ENCODE measurements around the gene SHE. TPM values are rescaled to one million over a fixed set of nuclear protein-coding genes. Genes with fewer than 3 reads are reported as not detected.

The SHE gene
- total RNA-seq, 1 experiment from 2014 or later: 0.79 TPM

DNA sequence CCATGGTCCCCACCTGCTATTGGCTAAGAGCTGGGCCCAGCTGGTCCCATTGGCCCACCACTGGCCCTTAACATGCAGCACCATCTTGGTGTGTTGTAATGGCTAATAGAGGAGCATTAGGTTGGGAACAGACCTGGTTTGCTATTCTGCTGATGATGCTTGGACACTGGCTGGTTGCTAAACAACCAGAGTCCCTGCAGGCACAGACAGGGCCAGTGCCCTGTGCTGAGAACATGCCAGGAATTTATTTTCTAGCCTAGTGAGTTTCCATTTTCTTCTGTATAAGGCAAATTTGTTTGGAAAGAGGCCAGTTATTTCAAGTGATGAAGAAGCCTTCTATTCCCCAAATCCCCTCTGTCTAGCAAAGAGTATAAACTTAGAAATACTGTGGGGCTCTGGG is 43.1 kb downstream of the SHE start:
- Mint-ChIP-seq H3K4me1 (peaks cover 3% of the 10 kb centered on the region; the same call in 1 of the 2 replicates), H3K27me3 (ENCODE audit: low read depth) (no peaks in the 10 kb centered on the region; the same call in 1 of the 2 replicates), H3K36me3 (no peaks in the 10 kb centered on the region), H3K9me3 (no peaks in the 10 kb centered on the region), H3K4me3 (no peak overlapping the region), H3K27ac (no peak overlapping the region)
- ATAC-seq: no peak
- TF ChIP-seq, protein P1, sequence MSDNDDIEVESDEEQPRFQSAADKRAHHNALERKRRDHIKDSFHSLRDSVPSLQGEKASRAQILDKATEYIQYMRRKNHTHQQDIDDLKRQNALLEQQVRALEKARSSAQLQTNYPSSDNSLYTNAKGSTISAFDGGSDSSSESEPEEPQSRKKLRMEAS (CRISPR knock-in tag; IDR thresholded peaks at IDR 0.05): no peak
- TF ChIP-seq ESRRA (CRISPR knock-in tag; IDR thresholded peaks at IDR 0.05; ENCODE audit: borderline replicate concordance) (no peak), NR1H2 (CRISPR knock-in tag; IDR thresholded peaks at IDR 0.05) (no peak), ZNF263 (CRISPR knock-in tag; IDR thresholded peaks at IDR 0.05; ENCODE audit: low read depth) (no peak), HMGA2 (CRISPR knock-in tag; IDR thresholded peaks at IDR 0.05) (no peak), GRHL2 (CRISPR knock-in tag; IDR thresholded peaks at IDR 0.05; ENCODE audit: insufficient replicate concordance, severe bottlenecking) (no peak), PRRX2 (CRISPR knock-in tag; IDR thresholded peaks at IDR 0.05) (no peak), RORB (CRISPR knock-in tag; IDR thresholded peaks at IDR 0.05) (no peak), NR3C1 (CRISPR knock-in tag; conservative IDR thresholded peaks at IDR 0.05; ENCODE audit: low read depth) (no peak), ZNF121 (CRISPR knock-in tag; IDR thresholded peaks at IDR 0.05) (no peak), IRF2 (CRISPR knock-in tag; IDR thresholded peaks at IDR 0.05; ENCODE audit: borderline replicate concordance, low read depth) (no peak)
- TF ChIP-seq, protein P2, sequence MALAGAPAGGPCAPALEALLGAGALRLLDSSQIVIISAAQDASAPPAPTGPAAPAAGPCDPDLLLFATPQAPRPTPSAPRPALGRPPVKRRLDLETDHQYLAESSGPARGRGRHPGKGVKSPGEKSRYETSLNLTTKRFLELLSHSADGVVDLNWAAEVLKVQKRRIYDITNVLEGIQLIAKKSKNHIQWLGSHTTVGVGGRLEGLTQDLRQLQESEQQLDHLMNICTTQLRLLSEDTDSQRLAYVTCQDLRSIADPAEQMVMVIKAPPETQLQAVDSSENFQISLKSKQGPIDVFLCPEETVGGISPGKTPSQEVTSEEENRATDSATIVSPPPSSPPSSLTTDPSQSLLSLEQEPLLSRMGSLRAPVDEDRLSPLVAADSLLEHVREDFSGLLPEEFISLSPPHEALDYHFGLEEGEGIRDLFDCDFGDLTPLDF (CRISPR knock-in tag; IDR thresholded peaks at IDR 0.05): no peak
- TF ChIP-seq, protein P3, sequence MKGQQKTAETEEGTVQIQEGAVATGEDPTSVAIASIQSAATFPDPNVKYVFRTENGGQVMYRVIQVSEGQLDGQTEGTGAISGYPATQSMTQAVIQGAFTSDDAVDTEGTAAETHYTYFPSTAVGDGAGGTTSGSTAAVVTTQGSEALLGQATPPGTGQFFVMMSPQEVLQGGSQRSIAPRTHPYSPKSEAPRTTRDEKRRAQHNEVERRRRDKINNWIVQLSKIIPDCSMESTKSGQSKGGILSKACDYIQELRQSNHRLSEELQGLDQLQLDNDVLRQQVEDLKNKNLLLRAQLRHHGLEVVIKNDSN (CRISPR knock-in tag; IDR thresholded peaks at IDR 0.05): no peak
- TF ChIP-seq, protein P4, sequence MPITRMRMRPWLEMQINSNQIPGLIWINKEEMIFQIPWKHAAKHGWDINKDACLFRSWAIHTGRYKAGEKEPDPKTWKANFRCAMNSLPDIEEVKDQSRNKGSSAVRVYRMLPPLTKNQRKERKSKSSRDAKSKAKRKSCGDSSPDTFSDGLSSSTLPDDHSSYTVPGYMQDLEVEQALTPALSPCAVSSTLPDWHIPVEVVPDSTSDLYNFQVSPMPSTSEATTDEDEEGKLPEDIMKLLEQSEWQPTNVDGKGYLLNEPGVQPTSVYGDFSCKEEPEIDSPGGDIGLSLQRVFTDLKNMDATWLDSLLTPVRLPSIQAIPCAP (CRISPR knock-in tag; IDR thresholded peaks at IDR 0.05): no peak
- CTCF ChIA-PET: interaction anchor here (1.4 kb wide), 1 partner anchor 88 kb away, joined by 7 read pairs; no protein-coding TSS in a partner anchor
- no peak for DNase-seq (ENCODE audit: low spot score)
- POLR2A ChIA-PET: no interaction called here

DNA sequence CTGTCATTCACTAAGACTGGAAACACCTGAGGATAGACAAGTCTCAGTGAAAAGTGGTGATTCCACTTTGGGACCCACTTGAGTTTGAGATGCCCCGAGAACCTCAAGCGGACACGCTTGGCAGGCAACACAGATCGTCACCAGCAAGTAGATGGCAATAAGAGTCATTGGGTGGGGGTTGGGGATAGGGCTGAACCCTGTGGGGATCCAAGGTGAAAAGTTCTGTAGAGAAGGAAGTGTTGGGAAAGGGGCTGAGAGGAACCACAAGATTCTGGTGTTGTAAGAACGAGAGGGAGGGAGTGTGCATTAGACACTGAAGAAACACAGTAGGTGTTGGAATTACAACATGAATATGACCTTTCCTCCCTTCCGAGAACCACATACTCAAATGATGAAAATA is 45.6 kb downstream of the SHE start:
- ATAC-seq (no peak), DNase-seq (ENCODE audit: low spot score) (no peak)
- ChIA-PET CTCF (no interaction called here), POLR2A (interaction anchor here (0.7 kb wide), 1 partner anchor 121 kb away, joined by 4 read pairs; no protein-coding TSS in a partner anchor)
- H3K27ac Mint-ChIP-seq: no peak overlapping the region
- no peaks in the 10 kb centered on the region for H3K9me3 Mint-ChIP-seq
- H3K36me3 Mint-ChIP-seq: no peaks in the 10 kb centered on the region
- H3K4me1 Mint-ChIP-seq: no peaks in the 10 kb centered on the region
- no peak overlapping the region for H3K4me3 Mint-ChIP-seq
- H3K27me3 Mint-ChIP-seq (ENCODE audit: low read depth): no peaks in the 10 kb centered on the region; the same call in 1 of the 2 replicates
- TF ChIP-seq FOXP1 (CRISPR knock-in tag; IDR thresholded peaks at IDR 0.05; ENCODE audit: borderline replicate concordance) (no peak), PRRX2 (CRISPR knock-in tag; IDR thresholded peaks at IDR 0.05) (no peak), ATF1 (CRISPR knock-in tag; IDR thresholded peaks at IDR 0.05) (no peak), JAZF1 (CRISPR knock-in tag; IDR thresholded peaks at IDR 0.05) (no peak), ZNF396 (CRISPR knock-in tag; IDR thresholded peaks at IDR 0.05; ENCODE audit: borderline replicate concordance) (no peak), ZNF121 (CRISPR knock-in tag; IDR thresholded peaks at IDR 0.05) (no peak), NR1H2 (CRISPR knock-in tag; IDR thresholded peaks at IDR 0.05) (no peak), RELA (CRISPR knock-in tag; IDR thresholded peaks at IDR 0.05; ENCODE audit: borderline replicate concordance) (no peak), ZNF423 (CRISPR knock-in tag; IDR thresholded peaks at IDR 0.05) (no peak), ELF4 (CRISPR knock-in tag; IDR thresholded peaks at IDR 0.05; ENCODE audit: low read depth) (no peak), JUN (CRISPR knock-in tag; IDR thresholded peaks at IDR 0.05) (no peak), SP1 (CRISPR knock-in tag; conservative IDR thresholded peaks at IDR 0.05) (no peak), ZNF416 (CRISPR knock-in tag; IDR thresholded peaks at IDR 0.05) (no peak)
- TF ChIP-seq, protein P5, sequence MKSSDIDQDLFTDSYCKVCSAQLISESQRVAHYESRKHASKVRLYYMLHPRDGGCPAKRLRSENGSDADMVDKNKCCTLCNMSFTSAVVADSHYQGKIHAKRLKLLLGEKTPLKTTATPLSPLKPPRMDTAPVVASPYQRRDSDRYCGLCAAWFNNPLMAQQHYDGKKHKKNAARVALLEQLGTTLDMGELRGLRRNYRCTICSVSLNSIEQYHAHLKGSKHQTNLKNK (CRISPR knock-in tag; IDR thresholded peaks at IDR 0.05): no peak
- TF ChIP-seq, protein P6, sequence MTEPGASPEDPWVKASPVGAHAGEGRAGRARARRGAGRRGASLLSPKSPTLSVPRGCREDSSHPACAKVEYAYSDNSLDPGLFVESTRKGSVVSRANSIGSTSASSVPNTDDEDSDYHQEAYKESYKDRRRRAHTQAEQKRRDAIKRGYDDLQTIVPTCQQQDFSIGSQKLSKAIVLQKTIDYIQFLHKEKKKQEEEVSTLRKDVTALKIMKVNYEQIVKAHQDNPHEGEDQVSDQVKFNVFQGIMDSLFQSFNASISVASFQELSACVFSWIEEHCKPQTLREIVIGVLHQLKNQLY (CRISPR knock-in tag; IDR thresholded peaks at IDR 0.05): no peak
- TF ChIP-seq, protein P7, sequence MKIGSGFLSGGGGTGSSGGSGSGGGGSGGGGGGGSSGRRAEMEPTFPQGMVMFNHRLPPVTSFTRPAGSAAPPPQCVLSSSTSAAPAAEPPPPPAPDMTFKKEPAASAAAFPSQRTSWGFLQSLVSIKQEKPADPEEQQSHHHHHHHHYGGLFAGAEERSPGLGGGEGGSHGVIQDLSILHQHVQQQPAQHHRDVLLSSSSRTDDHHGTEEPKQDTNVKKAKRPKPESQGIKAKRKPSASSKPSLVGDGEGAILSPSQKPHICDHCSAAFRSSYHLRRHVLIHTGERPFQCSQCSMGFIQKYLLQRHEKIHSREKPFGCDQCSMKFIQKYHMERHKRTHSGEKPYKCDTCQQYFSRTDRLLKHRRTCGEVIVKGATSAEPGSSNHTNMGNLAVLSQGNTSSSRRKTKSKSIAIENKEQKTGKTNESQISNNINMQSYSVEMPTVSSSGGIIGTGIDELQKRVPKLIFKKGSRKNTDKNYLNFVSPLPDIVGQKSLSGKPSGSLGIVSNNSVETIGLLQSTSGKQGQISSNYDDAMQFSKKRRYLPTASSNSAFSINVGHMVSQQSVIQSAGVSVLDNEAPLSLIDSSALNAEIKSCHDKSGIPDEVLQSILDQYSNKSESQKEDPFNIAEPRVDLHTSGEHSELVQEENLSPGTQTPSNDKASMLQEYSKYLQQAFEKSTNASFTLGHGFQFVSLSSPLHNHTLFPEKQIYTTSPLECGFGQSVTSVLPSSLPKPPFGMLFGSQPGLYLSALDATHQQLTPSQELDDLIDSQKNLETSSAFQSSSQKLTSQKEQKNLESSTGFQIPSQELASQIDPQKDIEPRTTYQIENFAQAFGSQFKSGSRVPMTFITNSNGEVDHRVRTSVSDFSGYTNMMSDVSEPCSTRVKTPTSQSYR (CRISPR knock-in tag; IDR thresholded peaks at IDR 0.05): no peak
- TF ChIP-seq, protein P8, sequence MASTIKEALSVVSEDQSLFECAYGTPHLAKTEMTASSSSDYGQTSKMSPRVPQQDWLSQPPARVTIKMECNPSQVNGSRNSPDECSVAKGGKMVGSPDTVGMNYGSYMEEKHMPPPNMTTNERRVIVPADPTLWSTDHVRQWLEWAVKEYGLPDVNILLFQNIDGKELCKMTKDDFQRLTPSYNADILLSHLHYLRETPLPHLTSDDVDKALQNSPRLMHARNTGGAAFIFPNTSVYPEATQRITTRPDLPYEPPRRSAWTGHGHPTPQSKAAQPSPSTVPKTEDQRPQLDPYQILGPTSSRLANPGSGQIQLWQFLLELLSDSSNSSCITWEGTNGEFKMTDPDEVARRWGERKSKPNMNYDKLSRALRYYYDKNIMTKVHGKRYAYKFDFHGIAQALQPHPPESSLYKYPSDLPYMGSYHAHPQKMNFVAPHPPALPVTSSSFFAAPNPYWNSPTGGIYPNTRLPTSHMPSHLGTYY (CRISPR knock-in tag; IDR thresholded peaks at IDR 0.05): no peak
- TF ChIP-seq, protein P3 (CRISPR knock-in tag; IDR thresholded peaks at IDR 0.05): no peak
